ENCODE measurements around the gene FAM43A. TPM values are rescaled to one million over a fixed set of nuclear protein-coding genes. Genes with fewer than 3 reads are reported as not detected.
A peak's percentile ranks its signal among the peaks of the same experiment; 100 is the strongest.

The FAM43A gene
- total and polyA plus RNA-seq, 9 of the 15 experiments (the other 6 are each of a cell fraction or from before 2014, with no cell fraction given) = 0.03 to 1.2 (median 0.21) TPM

DNA sequence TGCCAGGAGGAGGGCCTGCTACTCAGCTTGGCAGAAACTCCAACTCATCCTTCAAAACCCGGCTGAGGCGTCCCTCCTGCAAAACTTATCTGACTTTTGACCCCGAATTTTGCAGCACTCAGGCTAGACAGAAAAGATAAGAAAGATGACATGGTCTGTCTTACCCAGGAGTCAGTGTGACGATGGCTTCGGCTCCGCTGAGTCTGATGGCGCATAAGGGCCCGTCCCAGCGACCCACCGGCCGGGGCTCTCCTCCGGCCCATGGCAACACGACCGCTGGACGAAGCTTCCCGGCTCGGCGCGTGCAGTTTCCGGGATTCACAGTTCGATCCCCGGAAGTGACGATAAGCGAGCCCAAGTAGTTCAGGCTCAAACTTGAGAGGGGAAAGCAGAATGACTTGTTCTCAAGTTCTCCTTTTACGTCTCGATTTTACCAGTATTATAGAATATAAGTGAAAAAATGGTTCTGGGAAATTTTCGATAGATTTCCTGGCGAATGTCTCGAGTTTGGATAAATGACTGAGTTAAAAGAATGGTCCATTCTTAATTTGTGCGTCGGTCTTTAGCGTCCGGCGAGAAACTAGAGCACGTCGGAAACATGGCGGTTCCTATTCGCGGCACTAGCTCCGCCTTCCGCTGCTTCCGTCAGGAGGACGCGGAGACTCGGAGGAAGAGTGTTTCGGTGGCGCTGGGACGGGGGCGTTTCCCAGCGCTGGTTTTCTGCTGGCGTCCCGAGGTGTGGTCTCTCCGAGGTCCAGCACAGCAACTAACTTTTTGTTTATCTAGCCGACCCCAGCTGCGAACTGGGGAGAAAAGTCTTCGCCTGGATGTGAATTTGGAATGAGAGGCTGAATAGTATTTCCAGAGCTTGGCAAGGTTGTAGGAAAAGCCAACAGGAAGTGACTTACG, 13.5 kb upstream of the FAM43A start, which contains the start of gene LSG1 (continued):
- peak; percentile 92; the same call in 1 of the 2 replicates for TF ChIP-seq NFRKB (IDR thresholded peaks at IDR 0.05; ENCODE audit: low read depth)
- no peak for TF ChIP-seq CBFA2T2 (conservative IDR thresholded peaks at IDR 0.05)
- no peak for TF ChIP-seq GATA2 (CRISPR knock-in tag; IDR thresholded peaks at IDR 0.05)
- TF ChIP-seq ZNF785 (CRISPR knock-in tag; IDR thresholded peaks at IDR 0.05) = no peak
- 0 out of 2 replicates have a peak, but pooled peaks have one; percentile 77 for TF ChIP-seq ZC3H8 (IDR thresholded peaks at IDR 0.05)
- TF ChIP-seq ZNF398 (CRISPR knock-in tag; IDR thresholded peaks at IDR 0.05) = no peak
- TF ChIP-seq NR2C2 (CRISPR knock-in tag; IDR thresholded peaks at IDR 0.05) = no peak
- peak; percentile 86 for TF ChIP-seq NR2C2 (tag; IDR thresholded peaks at IDR 0.05)
- TF ChIP-seq NCOA1 (IDR thresholded peaks at IDR 0.05; ENCODE audit: low read depth) = peak; percentile 99
- TF ChIP-seq FOXM1 (IDR thresholded peaks at IDR 0.05; ENCODE audit: low read depth) = peak; percentile 82
- no peak for TF ChIP-seq FOXM1 (CRISPR knock-in tag; IDR thresholded peaks at IDR 0.05; ENCODE audit: low read depth)
- TF ChIP-seq, protein P1, sequence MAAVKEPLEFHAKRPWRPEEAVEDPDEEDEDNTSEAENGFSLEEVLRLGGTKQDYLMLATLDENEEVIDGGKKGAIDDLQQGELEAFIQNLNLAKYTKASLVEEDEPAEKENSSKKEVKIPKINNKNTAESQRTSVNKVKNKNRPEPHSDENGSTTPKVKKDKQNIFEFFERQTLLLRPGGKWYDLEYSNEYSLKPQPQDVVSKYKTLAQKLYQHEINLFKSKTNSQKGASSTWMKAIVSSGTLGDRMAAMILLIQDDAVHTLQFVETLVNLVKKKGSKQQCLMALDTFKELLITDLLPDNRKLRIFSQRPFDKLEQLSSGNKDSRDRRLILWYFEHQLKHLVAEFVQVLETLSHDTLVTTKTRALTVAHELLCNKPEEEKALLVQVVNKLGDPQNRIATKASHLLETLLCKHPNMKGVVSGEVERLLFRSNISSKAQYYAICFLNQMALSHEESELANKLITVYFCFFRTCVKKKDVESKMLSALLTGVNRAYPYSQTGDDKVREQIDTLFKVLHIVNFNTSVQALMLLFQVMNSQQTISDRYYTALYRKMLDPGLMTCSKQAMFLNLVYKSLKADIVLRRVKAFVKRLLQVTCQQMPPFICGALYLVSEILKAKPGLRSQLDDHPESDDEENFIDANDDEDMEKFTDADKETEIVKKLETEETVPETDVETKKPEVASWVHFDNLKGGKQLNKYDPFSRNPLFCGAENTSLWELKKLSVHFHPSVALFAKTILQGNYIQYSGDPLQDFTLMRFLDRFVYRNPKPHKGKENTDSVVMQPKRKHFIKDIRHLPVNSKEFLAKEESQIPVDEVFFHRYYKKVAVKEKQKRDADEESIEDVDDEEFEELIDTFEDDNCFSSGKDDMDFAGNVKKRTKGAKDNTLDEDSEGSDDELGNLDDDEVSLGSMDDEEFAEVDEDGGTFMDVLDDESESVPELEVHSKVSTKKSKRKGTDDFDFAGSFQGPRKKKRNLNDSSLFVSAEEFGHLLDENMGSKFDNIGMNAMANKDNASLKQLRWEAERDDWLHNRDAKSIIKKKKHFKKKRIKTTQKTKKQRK (IDR thresholded peaks at IDR 0.05; ENCODE audit: borderline replicate concordance, low read depth, low read length) = no peak
- no peak for TF ChIP-seq ZNF699 (CRISPR knock-in tag; IDR thresholded peaks at IDR 0.05; ENCODE audit: insufficient replicate concordance)
- TF ChIP-seq TSC22D4 (tag; IDR thresholded peaks at IDR 0.05) = no peak
- TF ChIP-seq ZC3H11A (IDR thresholded peaks at IDR 0.05; ENCODE audit: low read depth, low read length) = peak; percentile 15; the same call in 1 of the 2 replicates
- TF ChIP-seq ZNF217 (CRISPR knock-in tag; IDR thresholded peaks at IDR 0.05) = no peak
- TF ChIP-seq SLC30A9 (CRISPR knock-in tag; IDR thresholded peaks at IDR 0.05) = no peak
- no peak for TF ChIP-seq ZNF445 (CRISPR knock-in tag; IDR thresholded peaks at IDR 0.05; ENCODE audit: low read depth)
- TF ChIP-seq FOS (IDR thresholded peaks at IDR 0.05; ENCODE audit: extremely low read depth, insufficient read length) = no peak
- TF ChIP-seq CCNT2 (IDR thresholded peaks at IDR 0.05; ENCODE audit: borderline replicate concordance, extremely low read depth, insufficient read length, low read depth, low read length) = no peak
- TF ChIP-seq CBX5 (IDR thresholded peaks at IDR 0.05; ENCODE audit: borderline replicate concordance, low read depth) = no peak

Data from K562 (cell line).